ENCODE results near the gene BNC2. TPM values are rescaled to one million over a fixed set of nuclear protein-coding genes. Genes with fewer than 3 reads are reported as not detected.

The BNC2 gene
- total RNA-seq, 2 donors from 2014 or later: 16.1 to 16.9 TPM

DNA sequence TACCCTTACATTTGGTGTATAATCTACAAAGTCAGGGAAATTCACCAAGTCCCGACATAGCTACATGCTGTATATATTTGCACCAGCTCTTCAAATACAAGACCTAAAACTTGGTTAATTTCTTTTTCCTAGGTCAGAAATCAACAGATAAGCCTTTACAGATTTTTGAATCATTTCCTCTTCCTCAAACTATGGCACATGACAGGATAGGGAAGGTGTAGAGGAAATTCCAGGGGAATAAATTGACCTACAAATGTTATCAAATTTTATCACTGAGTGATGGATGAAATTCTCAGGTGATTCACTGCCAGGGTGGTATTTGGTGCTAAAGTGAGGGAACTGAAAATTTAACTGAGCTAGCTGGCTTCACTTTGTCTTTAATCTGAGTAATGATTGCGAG, 360.0 kb downstream of the BNC2 start:
- DNase-seq (ENCODE audit: low spot score) (no peak), ATAC-seq (ENCODE audit: insufficient number of reproducible peaks, low FRiP score, low read depth) (no peak)
- Histone ChIP-seq H3K4me3 (no peak overlapping the region), H3K4me1 (ENCODE audit: control insufficient read depth in 1 of 2, low read depth in 2 of 2) (peaks cover 11 to 35% of the 10 kb centered on the region in 2 donors), H3K9me3 (no peaks in the 10 kb centered on the region), H3K27ac (no peak overlapping the region), H3K27me3 (replicated peaks; ENCODE audit: insufficient read depth) (no peaks in the 10 kb centered on the region), H3K36me3 (no peaks in the 10 kb centered on the region)
- TF ChIP-seq, protein P1, sequence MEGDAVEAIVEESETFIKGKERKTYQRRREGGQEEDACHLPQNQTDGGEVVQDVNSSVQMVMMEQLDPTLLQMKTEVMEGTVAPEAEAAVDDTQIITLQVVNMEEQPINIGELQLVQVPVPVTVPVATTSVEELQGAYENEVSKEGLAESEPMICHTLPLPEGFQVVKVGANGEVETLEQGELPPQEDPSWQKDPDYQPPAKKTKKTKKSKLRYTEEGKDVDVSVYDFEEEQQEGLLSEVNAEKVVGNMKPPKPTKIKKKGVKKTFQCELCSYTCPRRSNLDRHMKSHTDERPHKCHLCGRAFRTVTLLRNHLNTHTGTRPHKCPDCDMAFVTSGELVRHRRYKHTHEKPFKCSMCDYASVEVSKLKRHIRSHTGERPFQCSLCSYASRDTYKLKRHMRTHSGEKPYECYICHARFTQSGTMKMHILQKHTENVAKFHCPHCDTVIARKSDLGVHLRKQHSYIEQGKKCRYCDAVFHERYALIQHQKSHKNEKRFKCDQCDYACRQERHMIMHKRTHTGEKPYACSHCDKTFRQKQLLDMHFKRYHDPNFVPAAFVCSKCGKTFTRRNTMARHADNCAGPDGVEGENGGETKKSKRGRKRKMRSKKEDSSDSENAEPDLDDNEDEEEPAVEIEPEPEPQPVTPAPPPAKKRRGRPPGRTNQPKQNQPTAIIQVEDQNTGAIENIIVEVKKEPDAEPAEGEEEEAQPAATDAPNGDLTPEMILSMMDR (IDR thresholded peaks at IDR 0.05): no peak

DNA sequence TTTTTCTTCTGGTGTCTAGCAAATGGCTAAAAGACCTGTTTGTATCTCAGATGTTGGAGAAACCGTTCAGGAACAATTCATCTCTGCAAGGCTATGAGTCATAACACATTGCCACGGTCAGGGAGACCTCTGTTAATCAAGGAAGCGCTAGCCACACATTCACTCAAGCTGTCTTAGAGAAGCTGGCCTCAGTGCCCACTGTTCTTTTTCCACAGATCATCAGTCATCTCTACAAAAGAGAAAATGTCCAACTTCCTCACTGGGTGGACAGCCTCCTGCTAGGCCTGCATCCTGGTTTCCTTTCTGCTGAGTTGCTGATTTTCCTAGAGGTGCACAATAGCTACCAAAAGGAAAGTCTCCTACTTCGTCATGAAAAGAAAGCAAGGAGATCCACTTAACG, 360.5 kb downstream of the BNC2 start:
- no peaks in the 10 kb centered on the region for H3K9me3 ChIP-seq
- peaks cover 15 to 35% of the 10 kb centered on the region in 2 donors for H3K4me1 ChIP-seq (ENCODE audit: control insufficient read depth in 1 of 2, low read depth in 2 of 2)
- H3K4me3 ChIP-seq: no peak overlapping the region
- ATAC-seq (ENCODE audit: insufficient number of reproducible peaks, low FRiP score, low read depth) (no peak), DNase-seq (ENCODE audit: low spot score) (no peak)
- TF ChIP-seq, protein P1 (IDR thresholded peaks at IDR 0.05): no peak
- H3K36me3 ChIP-seq: no peaks in the 10 kb centered on the region
- H3K27ac ChIP-seq: no peak overlapping the region
- no peaks in the 10 kb centered on the region for H3K27me3 ChIP-seq (replicated peaks; ENCODE audit: insufficient read depth)

DNA sequence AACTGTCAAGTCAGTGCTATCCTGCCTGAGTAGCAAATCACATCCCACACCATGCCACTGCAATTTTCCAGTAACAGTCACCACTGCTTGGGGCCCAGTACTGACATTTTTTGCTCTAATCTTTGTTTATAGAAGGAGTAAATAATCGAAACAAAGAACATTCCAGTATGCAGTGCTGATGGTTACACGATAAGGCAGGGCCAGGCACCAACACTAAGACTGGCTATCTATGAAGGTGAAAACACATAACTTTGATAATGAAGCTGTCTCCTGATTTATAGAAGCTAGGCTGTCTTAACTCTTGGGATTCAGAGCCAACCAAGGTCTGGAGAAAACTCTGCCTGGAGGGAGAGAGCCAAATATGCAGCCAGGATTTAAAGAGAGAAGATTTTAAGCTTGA, 365.3 kb downstream of the BNC2 start:
- DNase-seq (ENCODE audit: low spot score) (no peak), ATAC-seq (ENCODE audit: insufficient number of reproducible peaks, low FRiP score, low read depth) (no peak)
- Histone ChIP-seq H3K27ac (peak overlapping the region; percentile 47 to 61), H3K4me1 (ENCODE audit: control insufficient read depth in 1 of 2, low read depth in 2 of 2) (peaks cover 12 to 29% of the 10 kb centered on the region in 2 donors), H3K4me3 (no peak overlapping the region), H3K36me3 (no peaks in the 10 kb centered on the region), H3K27me3 (replicated peaks; ENCODE audit: insufficient read depth) (no peaks in the 10 kb centered on the region), H3K9me3 (no peaks in the 10 kb centered on the region)
- TF ChIP-seq, protein P1 (IDR thresholded peaks at IDR 0.05): no peak

DNA sequence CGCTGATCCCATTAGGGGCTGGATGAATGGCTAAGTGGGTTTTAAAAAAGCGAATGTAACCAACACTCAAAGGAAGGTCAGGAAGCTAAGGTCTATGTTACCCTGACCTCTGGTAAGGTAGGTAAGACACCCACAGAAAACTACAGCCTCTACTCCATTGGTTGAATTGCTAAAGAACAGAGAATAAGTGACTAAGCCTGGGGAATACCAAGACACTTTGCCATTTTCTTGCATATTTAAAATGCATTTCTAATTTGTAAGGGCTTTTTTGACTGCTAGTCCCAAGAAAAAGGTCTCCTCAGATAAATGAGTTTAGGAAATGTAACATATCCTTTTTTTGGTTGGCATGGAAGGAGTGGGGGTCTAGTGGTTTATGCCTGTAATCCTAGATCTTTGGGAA, 368.7 kb downstream of the BNC2 start:
- DNase-seq (ENCODE audit: low spot score) (no peak), ATAC-seq (ENCODE audit: insufficient number of reproducible peaks, low FRiP score, low read depth) (no peak)
- Histone ChIP-seq H3K4me3 (no peak overlapping the region), H3K27ac (no peak overlapping the region), H3K4me1 (ENCODE audit: control insufficient read depth in 1 of 2, low read depth in 2 of 2) (peaks cover 7 to 18% of the 10 kb centered on the region in 2 donors), H3K9me3 (no peaks in the 10 kb centered on the region), H3K36me3 (no peaks in the 10 kb centered on the region), H3K27me3 (replicated peaks; ENCODE audit: insufficient read depth) (no peaks in the 10 kb centered on the region)
- TF ChIP-seq, protein P1 (IDR thresholded peaks at IDR 0.05): no peak

DNA sequence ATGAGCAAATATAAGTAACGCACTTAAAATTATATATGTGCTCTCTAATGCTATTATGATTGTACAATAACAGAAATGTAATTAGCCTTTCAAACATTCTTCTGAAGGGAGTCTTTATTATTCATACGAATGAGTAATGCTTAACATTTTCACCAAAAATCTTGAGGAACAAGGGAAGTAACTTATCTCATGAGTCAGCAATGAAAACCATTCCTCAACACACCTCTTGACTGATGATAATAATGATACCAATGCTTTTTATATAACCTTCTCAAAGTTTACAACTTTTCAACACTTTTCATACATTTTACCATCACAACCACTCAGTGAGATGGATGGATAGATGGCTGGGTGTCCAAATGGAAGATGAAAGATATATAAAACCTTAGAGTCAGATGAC, 369.3 kb downstream of the BNC2 start:
- Histone ChIP-seq H3K27me3 (replicated peaks; ENCODE audit: insufficient read depth) (no peaks in the 10 kb centered on the region), H3K4me3 (no peak overlapping the region), H3K4me1 (ENCODE audit: control insufficient read depth in 1 of 2, low read depth in 2 of 2) (peaks cover 7 to 16% of the 10 kb centered on the region in 2 donors), H3K9me3 (no peaks in the 10 kb centered on the region), H3K36me3 (no peaks in the 10 kb centered on the region), H3K27ac (no peak overlapping the region)
- DNase-seq (ENCODE audit: low spot score): no peak
- TF ChIP-seq, protein P1 (IDR thresholded peaks at IDR 0.05): no peak
- ATAC-seq (ENCODE audit: insufficient number of reproducible peaks, low FRiP score, low read depth): no peak
